HCT116 (cell line): ENCODE measurements around the gene PCDHGB4. TPM values are rescaled to one million over a fixed set of nuclear protein-coding genes. Genes with fewer than 3 reads are reported as not detected.

Source experiments
- ATAC-seq: fragments of 200-7000 bp; cut with Tn5 transposase; 2 replicates; pipeline ENCODE4 v1.9.1; 2020; ENCODE audit warnings: mild to moderate bottlenecking, moderate library complexity
- BruUV-seq: library from RNA; stranded (reverse); fragments of 400-500 nt; replicated peaks from 2 replicates; lab custom pipeline; 2021; lab: Mats Ljungman, UMichigan
- CTCF ChIA-PET: fragments of 300-600 bp; sonication (Branson Sonifier 250); formaldehyde crosslinking; loops from one replicate; lab custom pipeline; 2021; ENCODE audit warnings: antibody characterized with exemption; lab: Charles Lee
- POLR2A ChIA-PET: fragments of 300-600, 350-600 bp; sonication (Branson Sonifier 250); formaldehyde crosslinking; loops from one replicate; lab custom pipeline; 2021; ENCODE audit warnings: antibody characterized with exemption; lab: Charles Lee
- RAD21 ChIA-PET, 2 experiments: fragments of 300-600 bp; sonication (Branson Sonifier 250); formaldehyde crosslinking; loops; one replicate each; lab custom pipeline; 2023; ENCODE audit warnings: low total read pairs in 2 of 2; ENCODE audit not compliant: uncharacterized antibody in 2 of 2, unreplicated experiment in 2 of 2, low non-redundant PET in 1 of 2; lab: Charles Lee
- DNase-seq: peaks from one replicate; pipeline ENCODE4 v3.0.0-alpha.2; 2010; ENCODE audit warnings: low read depth, low spot score
- H2AFZ ChIP-seq: fragments of 200-600 bp; shearing (Covaris generic), sonication (generic); 2 replicates; pipeline ENCODE4 v1.6.1; 2017; ENCODE audit warnings: low read depth, mixed run types, mixed read lengths, antibody characterized with exemption, low read length; ENCODE audit not compliant: poor library complexity, severe bottlenecking
- H3K27ac ChIP-seq: 2 replicates; pipeline ENCODE4 v1.5.1; 2012; ENCODE audit warnings: low read depth, low read length
- H3K27me3 ChIP-seq: fragments of 200-600 bp; sonication (generic); 2 replicates; pipeline ENCODE4 v1.6.1; 2016; ENCODE audit warnings: mixed run types, low read length, mixed read lengths; ENCODE audit not compliant: insufficient read depth
- H3K36me3 ChIP-seq, 2 experiments: fragments of 200-500 bp in 1 of 2; fragments of 200-600 bp in 1 of 2; sonication (Bioruptor generic) in 1 of 2; sonication (generic) in 1 of 2; 2 replicates each; pipeline versions ENCODE4 v1.5.1 to v1.6.1; 2014 to 2016; ENCODE audit warnings: low read length in 2 of 2, inconsistent platforms in 1 of 2, mixed read lengths in 1 of 2, mixed run types in 1 of 2; ENCODE audit not compliant: insufficient read depth in 2 of 2, control insufficient read depth in 1 of 2
- H3K4me1 ChIP-seq, 2 experiments: fragments of 200-600 bp in 1 of 2; sonication (generic) in 1 of 2; 2 replicates each; pipeline versions ENCODE4 v1.5.1 to v1.6.1; 2012 to 2017; ENCODE audit warnings: low read length in 2 of 2, inconsistent platforms in 1 of 2, mild to moderate bottlenecking in 1 of 2, mixed read lengths in 1 of 2, mixed run types in 1 of 2, moderate library complexity in 1 of 2; ENCODE audit not compliant: insufficient read depth in 2 of 2, control insufficient read depth in 1 of 2
- H3K4me2 ChIP-seq: fragments of 200-600 bp; sonication (generic); 2 replicates; pipeline ENCODE4 v1.6.1; 2017; ENCODE audit warnings: mixed run types, low read length, mixed read lengths
- H3K4me3 ChIP-seq, 2 experiments: fragments of 200-600 bp in 1 of 2; sonication (generic) in 1 of 2; replicated peaks in 1 of 2; 2 replicates each; pipeline ENCODE4 v1.5.1; 2011 to 2016; ENCODE audit warnings: low read length in 2 of 2, control low read depth in 1 of 2, low read depth in 1 of 2, mild to moderate bottlenecking in 1 of 2, mixed read lengths in 1 of 2, mixed run types in 1 of 2
- H3K79me2 ChIP-seq: fragments of 200-600 bp; sonication (generic); 2 replicates; pipeline ENCODE4 v1.6.1; 2017; ENCODE audit warnings: mild to moderate bottlenecking, mixed run types, low read length, moderate library complexity, mixed read lengths; ENCODE audit not compliant: insufficient read depth
- H3K9ac ChIP-seq: fragments of 200-600 bp; sonication (generic); 2 replicates; pipeline ENCODE4 v1.6.1; 2016; ENCODE audit warnings: low read length, mixed read lengths
- H3K9me2 ChIP-seq: fragments of 200-600 bp; sonication (generic), shearing (Covaris generic); 2 replicates; pipeline ENCODE4 v1.6.1; 2017; ENCODE audit warnings: mixed run types, mild to moderate bottlenecking, moderate library complexity; ENCODE audit not compliant: insufficient read depth
- H3K9me3 ChIP-seq, 2 experiments: fragments of 200-500 bp in 1 of 2; fragments of 200-600 bp in 1 of 2; sonication (Bioruptor generic) in 1 of 2; sonication (generic) in 1 of 2; 2 replicates each; pipeline ENCODE4 v1.6.1; 2014 to 2017; ENCODE audit warnings: low read length in 2 of 2, mixed read lengths in 2 of 2, inconsistent platforms in 1 of 2, low read depth in 1 of 2, mild to moderate bottlenecking in 1 of 2, mixed run types in 1 of 2, moderate library complexity in 1 of 2; ENCODE audit not compliant: control insufficient read depth in 1 of 2, insufficient read depth in 1 of 2
- H4K20me1 ChIP-seq: fragments of 200-600 bp; sonication (generic), shearing (Covaris generic); 2 replicates; pipeline ENCODE4 v1.6.1; 2017; ENCODE audit warnings: mixed run types, mild to moderate bottlenecking, moderate library complexity; ENCODE audit not compliant: insufficient read depth
- ATF3 ChIP-seq: IDR thresholded peaks from 2 replicates; pipeline ENCODE4 v1.6.1; 2012
- CEBPB ChIP-seq: IDR thresholded peaks from 2 replicates; pipeline ENCODE4 v1.6.1; 2012; ENCODE audit warnings: low read depth
- CTCF ChIP-seq, 3 experiments: fragments of 200-600 bp in 1 of 3; sonication (generic) in 1 of 3; IDR thresholded peaks in 2 of 3; conservative IDR thresholded peaks in 1 of 3; 2 replicates each; pipeline ENCODE4 v1.5.1; 2012 to 2017; ENCODE audit warnings: low read depth in 2 of 3, low read length in 2 of 3, antibody characterized with exemption in 1 of 3, borderline replicate concordance in 1 of 3, control low read depth in 1 of 3, mild to moderate bottlenecking in 1 of 3, mixed read lengths in 1 of 3, mixed run types in 1 of 3, moderate library complexity in 1 of 3; ENCODE audit not compliant: insufficient read depth in 1 of 3
- ELF1 ChIP-seq: IDR thresholded peaks from 2 replicates; pipeline ENCODE4 v1.6.1; 2012; ENCODE audit warnings: low read depth, borderline replicate concordance
- EZH2 ChIP-seq: fragments of 200-600 bp; sonication (generic); IDR thresholded peaks from 2 replicates; pipeline ENCODE4 v1.6.1; 2017; ENCODE audit warnings: antibody characterized with exemption, mixed run types
- FOSL1 ChIP-seq: IDR thresholded peaks from 2 replicates; pipeline ENCODE4 v1.6.1; 2012; ENCODE audit warnings: low read depth
- JUND ChIP-seq: IDR thresholded peaks from 2 replicates; pipeline ENCODE4 v1.6.1; 2012
- MAX ChIP-seq: IDR thresholded peaks from 2 replicates; pipeline ENCODE4 v1.6.1; 2012
- POLR2AphosphoS5 ChIP-seq: IDR thresholded peaks from 2 replicates; pipeline ENCODE4 v1.6.1; 2011; ENCODE audit warnings: mild to moderate bottlenecking, low read depth, low read length, moderate library complexity
- RAD21 ChIP-seq: IDR thresholded peaks from 2 replicates; pipeline ENCODE4 v1.6.1; 2012; ENCODE audit warnings: low read depth, mild to moderate bottlenecking
- REST ChIP-seq: IDR thresholded peaks from 2 replicates; pipeline ENCODE4 v1.6.1; 2012; ENCODE audit warnings: low read depth
- ZNF274 ChIP-seq: fragments of 200-500 bp; sonication (Bioruptor generic); IDR thresholded peaks from 2 replicates; pipeline ENCODE4 v1.6.1; 2014; ENCODE audit warnings: mild to moderate bottlenecking, low read depth, low read length, inconsistent platforms
- intact Hi-C: fragments of 100-400 bp; cut with micrococcal nuclease; formaldehyde crosslinking; loops from 2 replicates; pipeline ENCODE4 v1.10.0; 2022
- total RNA-seq: library from RNA; stranded (reverse); gene quantifications from one replicate; pipeline ENCODE4 v1.2.1, GENCODE V29; 2021; ENCODE audit not compliant: unreplicated experiment

Gene PCDHGB4
- total RNA-seq, 1 experiment from 2014 or later = not detected

GRCh38 chr5:141349917-141350619, 37.4 kb upstream of the PCDHGB4 start, which contains the start of gene PCDHGB1:
Gene PCDHGB1, plus strand, starts transcription at chr5:141350099. Its CDS starts 162 bp downstream, at chr5:141350261.
- Histone ChIP-seq H2AFZ (no peak within 1 kb of the TSS), H3K36me3 (no peaks in the 10 kb centered on the region), H3K9me3 (no peaks in the 10 kb centered on the region; a peak in 1 of 4 replicates), H3K4me2 (no peak within 1 kb of the TSS), H4K20me1 (no peaks in the 10 kb centered on the region), H3K27me3 (no peaks in the 10 kb centered on the region), H3K9me2 (no peaks in the 10 kb centered on the region), H3K4me3 (no peak within 1 kb of the TSS), H3K4me1 (no peaks in the 10 kb centered on the region), H3K9ac (no peak within 1 kb of the TSS), H3K79me2 (no peaks in the 10 kb centered on the region), H3K27ac (no peak within 1 kb of the TSS)
- ATAC-seq = peak; percentile 49
- DNase-seq = no peak
- TF ChIP-seq POLR2AphosphoS5 = no peak
- TF ChIP-seq RAD21 = peak; percentile 43
- peak; percentile 29 to 42 (median 40); a peak in 5 of 6 replicates for TF ChIP-seq CTCF (IDR thresholded peaks at IDR 0.05 in 2 of 3, conservative IDR thresholded peaks at IDR 0.05 in 1 of 3; ENCODE audit: borderline replicate concordance in 1 of 3, insufficient read depth in 1 of 3, low read depth in 2 of 3, low read length in 2 of 3)
- BruUV-seq = no TSS peak
- intact Hi-C loops = no loop called here
- ChIA-PET POLR2A (no interaction called here), RAD21 (no interaction called here), CTCF (interaction anchor here (0.6 to 1.5 kb wide), 3 partner anchors 8 to 217 kb away, joined by 3 to 4 read pairs (median 4); partner anchors contain the start of gene TAF7)

GRCh38 chr5:141351591-141351990, 35.9 kb upstream of the PCDHGB4 start:
- ATAC-seq (no peak), DNase-seq (no peak)
- Histone ChIP-seq H3K9me3 (no peaks in the 10 kb centered on the region; a peak in 1 of 4 replicates), H4K20me1 (no peaks in the 10 kb centered on the region), H3K9ac (no peak overlapping the region), H3K4me2 (no peak overlapping the region), H2AFZ (no peak overlapping the region), H3K4me1 (no peaks in the 10 kb centered on the region), H3K79me2 (no peaks in the 10 kb centered on the region), H3K27ac (no peak overlapping the region), H3K27me3 (no peaks in the 10 kb centered on the region), H3K9me2 (no peaks in the 10 kb centered on the region), H3K36me3 (no peaks in the 10 kb centered on the region), H3K4me3 (no peak overlapping the region)
- ChIA-PET POLR2A (no interaction called here), RAD21 (no interaction called here), CTCF (no interaction called here)
- TF ChIP-seq JUND (no peak), EZH2 (no peak), CEBPB (no peak), REST (no peak), MAX (no peak), ZNF274 (no peak), ELF1 (no peak), ATF3 (no peak), FOSL1 (no peak)
- BruUV-seq = no TSS peak
- intact Hi-C loops = no loop called here
